Mesenchymal stem cell (in vitro differentiated cells and primary cell): Measurements from ENCODE around the gene SLC44A5.
"Not testable (repeated sequence)": the region's sequence is repeated elsewhere in the genome, so short reads cannot be mapped to it uniquely, and the experiment has no call there.

ENCODE experiments used
- DNase-seq: peaks from one replicate; pipeline ENCODE4 v3.0.0-alpha.2; 2013
- H2AFZ ChIP-seq: one replicate; pipeline ENCODE4 v1.6.1; 2013; ENCODE audit warnings: low read depth, mild to moderate bottlenecking, control low read depth, inconsistent platforms, low read length, moderate library complexity
- H2AK5ac ChIP-seq: 2 replicates; pipeline ENCODE4 v1.6.1; 2013; ENCODE audit warnings: low read length, moderate library complexity, mild to moderate bottlenecking, inconsistent platforms; ENCODE audit not compliant: severe bottlenecking
- H2BK120ac ChIP-seq: one replicate; pipeline ENCODE4 v1.6.1; 2013; ENCODE audit warnings: low read depth, mild to moderate bottlenecking, inconsistent platforms, low read length, moderate library complexity
- H2BK12ac ChIP-seq, 2 experiments: one replicate each; pipeline ENCODE4 v1.6.1; 2013; ENCODE audit warnings: inconsistent platforms in 2 of 2, low read length in 2 of 2, mild to moderate bottlenecking in 2 of 2, moderate library complexity in 2 of 2, control low read depth in 1 of 2
- H2BK15ac ChIP-seq: one replicate; pipeline ENCODE4 v1.6.1; 2013; ENCODE audit warnings: mild to moderate bottlenecking, low read depth, inconsistent platforms; ENCODE audit not compliant: poor library complexity, severe bottlenecking
- H2BK5ac ChIP-seq: 2 replicates; pipeline ENCODE4 v1.6.1; 2013; ENCODE audit warnings: low read depth, mild to moderate bottlenecking, low read length, control low read depth, inconsistent platforms; ENCODE audit not compliant: poor library complexity, severe bottlenecking
- H3K14ac ChIP-seq, 2 experiments: one replicate each; pipeline ENCODE4 v1.6.1; 2013; ENCODE audit warnings: inconsistent platforms in 2 of 2, low read length in 2 of 2, control low read depth in 1 of 2, mild to moderate bottlenecking in 1 of 2, moderate library complexity in 1 of 2
- H3K18ac ChIP-seq, 2 experiments: one replicate each; pipeline ENCODE4 v1.6.1; 2013; ENCODE audit warnings: inconsistent platforms in 2 of 2, low read length in 2 of 2, control low read depth in 1 of 2, low read depth in 1 of 2, mild to moderate bottlenecking in 1 of 2
- H3K23ac ChIP-seq, 2 experiments: one replicate each; pipeline ENCODE4 v1.6.1; 2013; ENCODE audit warnings: inconsistent platforms in 2 of 2, low read length in 2 of 2, mild to moderate bottlenecking in 2 of 2, moderate library complexity in 2 of 2, control low read depth in 1 of 2
- H3K27ac ChIP-seq: 2 replicates; pipeline ENCODE4 v1.5.1; 2013; ENCODE audit warnings: mild to moderate bottlenecking, moderate library complexity, low read length, control low read depth, inconsistent platforms; ENCODE audit not compliant: poor library complexity, severe bottlenecking
- H3K27me3 ChIP-seq, 2 experiments: 2 replicates each; pipeline versions ENCODE4 v1.6.1 to v1.7.0; 2013; ENCODE audit warnings: low read length in 2 of 2, mild to moderate bottlenecking in 2 of 2, moderate library complexity in 2 of 2, control low read depth in 1 of 2, inconsistent platforms in 1 of 2; ENCODE audit not compliant: control insufficient read depth in 1 of 2, insufficient read depth in 1 of 2
- H3K36me3 ChIP-seq, 2 experiments: 2 replicates each; pipeline versions ENCODE4 v1.6.1 to v1.7.0; 2013; ENCODE audit warnings: low read length in 2 of 2, control low read depth in 1 of 2, inconsistent platforms in 1 of 2, low read depth in 1 of 2, mild to moderate bottlenecking in 1 of 2; ENCODE audit not compliant: insufficient read depth in 2 of 2, control insufficient read depth in 1 of 2
- H3K4ac ChIP-seq, 2 experiments: one replicate each; pipeline ENCODE4 v1.6.1; 2013; ENCODE audit warnings: inconsistent platforms in 2 of 2, low read length in 2 of 2, mild to moderate bottlenecking in 2 of 2, moderate library complexity in 2 of 2, control low read depth in 1 of 2, low read depth in 1 of 2
- H3K4me1 ChIP-seq: 2 replicates; pipeline ENCODE4 v1.6.1; 2013; ENCODE audit warnings: low read depth, low read length, control low read depth; ENCODE audit not compliant: control insufficient read depth, insufficient read depth
- H3K4me2 ChIP-seq: 2 replicates; pipeline ENCODE4 v1.6.1; 2013; ENCODE audit warnings: low read length, mild to moderate bottlenecking, inconsistent platforms; ENCODE audit not compliant: poor library complexity, severe bottlenecking
- H3K4me3 ChIP-seq, 2 experiments: 2 replicates each; pipeline versions ENCODE4 v1.5.1 to v1.7.0; 2013; ENCODE audit warnings: low read length in 2 of 2, mild to moderate bottlenecking in 2 of 2, control low read depth in 1 of 2, low read depth in 1 of 2; ENCODE audit not compliant: insufficient read depth in 1 of 2
- H3K79me1 ChIP-seq: replicated peaks from 2 replicates; pipeline ENCODE4 v1.6.1; 2013; ENCODE audit warnings: mild to moderate bottlenecking, control low read depth, low read length, inconsistent platforms; ENCODE audit not compliant: poor library complexity, severe bottlenecking
- H3K9ac ChIP-seq: 2 replicates; pipeline ENCODE4 v1.7.0; 2013; ENCODE audit warnings: mild to moderate bottlenecking, low read length, moderate library complexity
- H3K9me3 ChIP-seq: 2 replicates; pipeline ENCODE4 v1.7.0; 2013; ENCODE audit warnings: mild to moderate bottlenecking, low read length; ENCODE audit not compliant: control insufficient read depth
- H4K8ac ChIP-seq: one replicate; pipeline ENCODE4 v1.6.1; 2013; ENCODE audit warnings: inconsistent platforms, mild to moderate bottlenecking, low read length, moderate library complexity
- H4K91ac ChIP-seq: one replicate; pipeline ENCODE4 v1.6.1; 2013; ENCODE audit warnings: mild to moderate bottlenecking, low read length, inconsistent platforms
- WGBS: methylation state at CpG from one replicate; pipeline ENCODE4 v1.1.7; 2013; ENCODE audit warnings: mixed read lengths; 5-methylcytosine and 5-hydroxymethylcytosine counted together

SLC44A5 gene

GRCh38 chr1:75593457-75593856 lies 17.5 kb downstream of the SLC44A5 start:
- not testable (repeated sequence) for H3K4ac ChIP-seq, H2AK5ac ChIP-seq, H3K4me3 ChIP-seq, H2BK12ac ChIP-seq, H2BK120ac ChIP-seq, H3K14ac ChIP-seq, H3K18ac ChIP-seq, H3K4me1 ChIP-seq, H3K9ac ChIP-seq, H4K91ac ChIP-seq, H2BK15ac ChIP-seq, H3K79me1 ChIP-seq, H3K9me3 ChIP-seq, H3K27ac ChIP-seq, H3K27me3 ChIP-seq, H3K36me3 ChIP-seq, H2AFZ ChIP-seq, H3K4me2 ChIP-seq, H4K8ac ChIP-seq, DNase-seq, H2BK5ac ChIP-seq, H3K23ac ChIP-seq
- WGBS, result 61% methylated on average over 3 of the region's 3 CpGs

- H3K4me3 ChIP-seq, result no peak overlapping the region
- DNase-seq, result no peak
- no peak overlapping the region for H3K18ac ChIP-seq
- 58% methylated on average over 4 of the region's 4 CpGs for WGBS
- no peak overlapping the region for H4K91ac ChIP-seq
- H3K9ac ChIP-seq, result no peak overlapping the region
- no peak overlapping the region for H2BK15ac ChIP-seq
- H3K23ac ChIP-seq, result no peak overlapping the region
- no peak overlapping the region for H3K4me2 ChIP-seq
- H4K8ac ChIP-seq, result no peak overlapping the region
- no peak overlapping the region for H2AK5ac ChIP-seq
- no peak overlapping the region for H3K14ac ChIP-seq
- H3K27ac ChIP-seq, result no peak overlapping the region
- no peak overlapping the region for H2AFZ ChIP-seq
- H2BK12ac ChIP-seq, result no peak overlapping the region
- H3K4me1 ChIP-seq, result no peaks in the 10 kb centered on the region
- no peaks in the 10 kb centered on the region for H3K79me1 ChIP-seq
- H3K27me3 ChIP-seq, result no peaks in the 10 kb centered on the region
- H2BK5ac ChIP-seq, result no peak overlapping the region
- no peak overlapping the region for H2BK120ac ChIP-seq
- peaks cover 3% of the 10 kb centered on the region for H3K9me3 ChIP-seq
- no peak overlapping the region for H3K4ac ChIP-seq
- no peaks in the 10 kb centered on the region for H3K36me3 ChIP-seq
Observed at GRCh38 chr1:75589637-75590036, 21.3 kb downstream of the SLC44A5 start.

- Histone ChIP-seq H3K18ac (no peak overlapping the region), H3K27ac (no peak overlapping the region), H3K9ac (no peak overlapping the region), H2BK5ac (no peak overlapping the region), H4K91ac (no peak overlapping the region), H3K4me3 (no peak overlapping the region), H2BK15ac (no peak overlapping the region), H3K79me1 (no peaks in the 10 kb centered on the region), H2AK5ac (no peak overlapping the region), H3K4ac (no peak overlapping the region), H3K23ac (no peak overlapping the region), H3K27me3 (no peaks in the 10 kb centered on the region), H3K36me3 (no peaks in the 10 kb centered on the region), H3K14ac (no peak overlapping the region), H2BK120ac (no peak overlapping the region), H2BK12ac (no peak overlapping the region), H2AFZ (no peak overlapping the region), H3K4me1 (no peaks in the 10 kb centered on the region), H4K8ac (no peak overlapping the region), H3K9me3 (peaks cover 3% of the 10 kb centered on the region), H3K4me2 (no peak overlapping the region)
- no peak for DNase-seq
- 77% methylated on average over 3 of the region's 4 CpGs for WGBS
Observed at GRCh38 chr1:75588779-75589475, 22.0 kb downstream of the SLC44A5 start.

GRCh38 chr1:75587692-75588091 lies 23.2 kb downstream of the SLC44A5 start:
- no peak overlapping the region for H3K18ac ChIP-seq
- WGBS, result 4% methylated on average over 3 of the region's 3 CpGs
- H3K14ac ChIP-seq, result no peak overlapping the region
- H3K4me2 ChIP-seq, result no peak overlapping the region
- H3K27me3 ChIP-seq, result no peaks in the 10 kb centered on the region
- no peak overlapping the region for H4K8ac ChIP-seq
- no peak overlapping the region for H2BK120ac ChIP-seq
- peaks cover 1% of the 10 kb centered on the region for H3K9me3 ChIP-seq
- H3K4me1 ChIP-seq, result no peaks in the 10 kb centered on the region
- H3K27ac ChIP-seq, result no peak overlapping the region
- H3K4me3 ChIP-seq, result no peak overlapping the region
- no peak overlapping the region for H2BK15ac ChIP-seq
- no peak overlapping the region for H2BK12ac ChIP-seq
- no peak overlapping the region for H4K91ac ChIP-seq
- no peak overlapping the region for H2AK5ac ChIP-seq
- no peak overlapping the region for H3K23ac ChIP-seq
- H3K79me1 ChIP-seq, result no peaks in the 10 kb centered on the region
- no peak for DNase-seq
- H2AFZ ChIP-seq, result no peak overlapping the region
- no peaks in the 10 kb centered on the region for H3K36me3 ChIP-seq
- no peak overlapping the region for H3K9ac ChIP-seq
- H2BK5ac ChIP-seq, result no peak overlapping the region
- no peak overlapping the region for H3K4ac ChIP-seq
